NCI-H1417 (cell line): ENCODE results near the gene EXO1.
"Not testable (repeated sequence)": the region's sequence is repeated elsewhere in the genome, so short reads cannot be mapped to it uniquely, and the experiment has no call there.

ENCODE experiments used
- DNase-seq, 3 experiments: peaks; one replicate each; lab custom pipeline; 2025; lab: John Stamatoyannopoulos, UW

EXO1 gene

GRCh38 chr1:241847796-241848685, at the start of gene EXO1:
EXO1 (plus strand) TSS chr1:241848204; CDS start chr1:241850426, 2,222 bp downstream.
- DNase-seq = peak; percentile 86 to 98 (median 98)

DNA sequence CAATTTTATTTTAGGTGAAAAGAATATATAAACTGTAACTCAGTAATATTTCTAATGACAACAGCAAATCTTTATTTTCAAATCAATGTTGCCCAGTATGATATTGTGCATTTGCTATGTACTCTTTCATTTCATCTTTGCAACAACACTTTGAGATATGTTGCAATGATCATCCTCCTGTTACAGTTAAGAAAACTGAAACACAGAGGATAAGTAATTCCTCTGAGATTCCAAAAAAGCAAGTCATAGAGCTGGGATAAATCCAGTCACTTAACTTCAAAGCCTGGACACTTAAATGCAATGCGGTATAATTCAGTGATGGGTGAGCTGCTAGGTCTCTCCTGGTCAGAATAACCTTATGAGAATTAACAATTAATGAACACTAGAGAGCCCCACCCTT, 48.6 kb upstream of the EXO1 start:
- no peak for DNase-seq

GRCh38 chr1:241800640-241801039, 47.4 kb upstream of the EXO1 start:
- no peak for DNase-seq

GRCh38 chr1:241802863-241803262, 45.1 kb upstream of the EXO1 start:
- no peak for DNase-seq

GRCh38 chr1:241804706-241805105, 43.3 kb upstream of the EXO1 start:
- not testable (repeated sequence) for DNase-seq

DNA sequence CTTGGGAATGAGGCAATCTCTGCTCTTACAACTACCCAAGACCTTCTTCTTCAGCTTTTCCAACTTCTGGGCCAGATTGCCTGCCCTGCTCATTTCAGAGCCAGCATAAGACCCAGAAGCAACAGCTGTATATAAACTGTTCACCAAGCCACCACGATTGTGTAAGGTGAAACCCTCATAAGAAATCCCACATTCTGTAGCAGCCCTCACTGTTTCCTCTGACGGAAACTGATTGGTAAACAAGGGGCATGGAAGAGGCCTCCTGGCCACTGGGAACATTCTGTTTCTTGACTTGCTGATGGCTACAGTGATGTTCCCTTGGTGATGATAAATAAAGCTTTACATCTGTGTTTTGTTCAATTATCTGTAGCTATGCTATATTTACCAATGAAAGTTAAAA, 39.7 kb upstream of the EXO1 start:
- DNase-seq = no peak

GRCh38 chr1:241810769-241811405, 37.1 kb upstream of the EXO1 start:
- no peak for DNase-seq

- DNase-seq = no peak
Measured at GRCh38 chr1:241813768-241814320, 34.2 kb upstream of the EXO1 start.

DNA sequence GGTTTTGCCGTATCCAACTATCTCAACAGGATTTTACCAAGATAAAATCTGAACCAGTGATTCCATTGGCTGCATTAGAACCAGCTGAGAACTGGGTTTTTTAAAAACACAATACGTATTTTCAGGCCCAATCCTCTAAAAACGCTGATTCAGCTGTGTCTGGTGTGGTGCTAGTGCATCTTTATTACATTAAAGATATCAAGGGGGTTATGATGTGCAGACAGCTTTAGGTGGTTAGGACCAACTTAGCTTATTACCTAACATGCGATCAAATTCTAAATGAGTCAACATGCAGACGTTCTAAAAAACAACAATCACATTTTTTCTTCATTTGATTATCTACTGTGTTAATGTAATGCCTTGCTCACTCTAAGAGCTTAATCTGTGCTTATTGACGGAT, 32.0 kb upstream of the EXO1 start:
- DNase-seq = no peak

DNA sequence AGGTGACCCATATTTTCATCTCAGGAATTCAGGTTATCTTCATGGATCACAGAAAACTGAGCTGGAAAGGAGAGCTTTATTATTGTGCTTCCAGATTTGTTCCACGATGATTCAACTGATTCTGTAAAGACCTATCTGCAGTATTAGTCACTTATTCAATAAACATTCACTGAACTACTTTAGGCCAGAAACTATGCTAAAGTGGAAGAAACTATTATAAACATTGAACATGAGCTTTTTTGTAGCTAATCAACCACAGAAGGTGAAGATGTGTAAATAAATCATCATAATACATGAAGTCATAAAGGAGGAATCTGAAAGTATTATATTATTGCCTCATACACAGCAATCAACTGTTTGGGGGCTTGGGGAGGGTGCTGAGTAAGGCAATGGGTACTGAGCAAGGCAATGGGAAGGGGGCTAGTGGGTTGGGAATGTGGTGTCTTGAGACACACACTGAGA, 30.6 kb upstream of the EXO1 start:
- DNase-seq = no peak

GRCh38 chr1:241817956-241818612, 29.9 kb upstream of the EXO1 start:
- no peak for DNase-seq

- DNase-seq = no peak
Measured at GRCh38 chr1:241819340-241819866, 28.6 kb upstream of the EXO1 start.

DNA sequence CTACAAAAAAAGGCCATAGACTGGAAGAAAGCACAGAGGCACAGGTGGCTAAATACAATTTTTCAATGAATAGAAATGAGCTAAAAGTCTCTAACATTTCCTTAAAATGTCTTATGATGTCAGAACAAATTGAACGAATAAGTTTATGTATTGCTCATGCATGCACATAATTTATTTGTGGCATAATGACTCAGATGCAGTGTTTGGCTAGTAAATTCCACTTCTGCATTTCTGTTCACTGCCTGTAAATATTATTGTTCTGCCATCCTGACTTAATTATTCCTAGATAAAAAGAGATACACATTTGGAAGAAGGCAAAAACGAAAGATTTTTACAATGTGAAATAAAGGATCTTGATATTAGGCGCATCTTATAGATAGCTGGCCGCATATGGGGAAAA, 26.6 kb upstream of the EXO1 start:
- no peak for DNase-seq

GRCh38 chr1:241822846-241823245, 25.2 kb upstream of the EXO1 start:
- DNase-seq = no peak

DNA sequence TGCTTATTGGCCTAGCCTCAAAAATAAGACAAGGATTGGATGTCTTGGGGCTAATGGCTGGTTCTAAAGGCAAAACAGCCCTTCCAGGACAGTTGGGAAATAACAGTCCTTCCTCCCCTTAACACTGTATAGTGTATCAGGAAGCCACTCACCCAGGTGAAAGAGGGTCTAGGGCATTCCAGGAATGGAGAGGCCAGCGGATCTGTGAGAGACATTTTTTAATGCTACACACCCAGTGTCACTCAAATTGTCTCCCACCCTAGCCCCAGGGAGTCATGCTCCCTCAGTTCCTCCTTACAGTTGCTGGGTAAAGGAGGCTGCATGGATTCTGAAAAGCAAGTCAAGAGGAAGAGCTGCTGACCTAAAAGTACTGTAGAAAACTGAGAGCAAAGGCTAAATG, 24.1 kb upstream of the EXO1 start:
- DNase-seq = no peak

- no peak for DNase-seq
Measured at GRCh38 chr1:241825581-241825980, 22.4 kb upstream of the EXO1 start.

DNA sequence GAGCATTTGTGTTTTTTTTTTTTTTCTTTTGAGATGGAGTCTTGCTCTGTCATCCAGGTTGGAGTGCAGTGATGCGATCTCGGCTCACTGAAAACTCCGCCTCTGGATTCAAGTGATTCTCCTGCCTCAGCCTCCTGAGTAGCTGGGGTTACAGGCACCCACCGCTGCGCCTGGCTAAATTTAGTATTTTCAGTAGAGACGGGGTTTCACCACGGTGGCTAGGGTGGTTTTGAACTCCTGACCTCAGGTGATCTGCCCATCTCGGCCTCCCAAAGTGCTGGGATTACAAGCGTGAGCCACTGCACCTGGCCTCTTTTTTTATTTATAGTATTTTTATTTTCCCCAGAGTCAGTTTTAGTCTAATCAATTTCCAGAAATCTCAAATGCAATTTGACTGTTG, 21.4 kb upstream of the EXO1 start:
- DNase-seq = not testable (repeated sequence)

DNA sequence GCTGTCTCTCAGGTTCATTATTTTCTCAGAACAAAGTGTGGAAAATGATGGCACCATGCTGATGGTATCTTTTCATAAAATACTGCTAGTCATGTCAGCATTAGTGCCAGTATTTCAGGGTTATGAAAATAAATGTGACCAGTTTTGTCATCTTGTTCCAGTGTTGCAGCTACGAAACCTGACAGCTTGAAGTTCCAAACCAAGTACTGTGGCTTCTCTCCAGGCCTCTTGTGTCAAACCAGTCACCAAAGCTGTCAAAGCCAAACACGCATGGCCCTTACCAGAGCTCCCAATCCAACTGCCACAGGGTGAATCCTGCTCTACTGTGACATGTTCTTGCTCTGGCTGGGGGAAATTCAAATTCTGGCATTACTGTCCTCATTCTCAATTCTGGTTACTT, 20.7 kb upstream of the EXO1 start:
- DNase-seq = no peak

DNA sequence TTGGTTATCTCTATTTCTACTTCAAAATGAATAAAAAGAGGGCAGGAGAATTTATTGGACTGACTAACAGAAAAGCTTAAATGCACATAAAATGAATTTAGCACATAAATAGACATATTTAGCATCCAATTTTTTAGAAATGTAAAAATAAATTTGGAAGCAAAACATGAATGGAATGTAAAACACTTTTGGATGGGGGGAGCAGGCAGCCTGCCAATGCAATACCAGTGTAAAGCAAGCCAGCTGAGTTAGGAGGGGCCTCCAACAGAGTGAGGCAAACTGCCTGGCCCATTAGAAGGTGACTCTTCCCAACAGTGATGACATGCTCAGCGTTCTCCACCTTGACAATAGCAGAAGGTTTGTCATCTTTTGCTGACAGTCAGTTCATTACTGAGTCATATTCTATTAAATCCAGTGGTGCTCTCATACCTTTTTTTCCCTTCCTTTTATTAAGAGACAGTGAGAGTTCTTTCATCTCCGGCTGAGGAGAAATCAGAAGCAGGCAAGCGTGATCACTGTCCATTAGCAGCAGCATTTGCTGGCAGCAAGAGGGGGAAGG, 19.5 kb upstream of the EXO1 start:
- DNase-seq = no peak

DNA sequence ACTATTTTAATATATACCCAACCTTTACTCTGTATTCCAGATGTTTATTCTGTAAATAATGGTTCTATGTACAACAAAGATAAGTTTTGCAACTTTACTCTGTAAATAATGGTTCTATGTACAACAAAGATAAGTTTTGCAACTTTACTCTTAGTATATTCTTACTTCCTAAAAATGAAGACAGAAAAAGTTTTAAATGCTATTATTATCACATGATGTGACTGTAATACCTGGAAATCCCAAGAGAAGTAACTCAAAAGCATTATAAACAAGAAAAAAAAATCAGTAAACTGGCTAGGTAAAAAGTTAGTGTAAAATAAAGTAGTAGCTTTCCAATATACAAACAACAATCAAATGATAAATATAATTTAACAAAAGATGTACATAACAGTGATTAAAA, 18.5 kb upstream of the EXO1 start:
- DNase-seq = no peak

GRCh38 chr1:241834733-241835377, 13.1 kb upstream of the EXO1 start:
- peak in 2 of 3 experiments; percentile 7 to 60 for DNase-seq
